Adipose tissue (tissue), 3 donors: ENCODE measurements around the gene CD38. TPM values are rescaled to one million over a fixed set of nuclear protein-coding genes. Genes with fewer than 3 reads are reported as not detected.

Experiments used
- polyA plus RNA-seq, 3 donors: library from polyadenylated mRNA; stranded (reverse); fragments of 200-250 nt; gene quantifications; one replicate each; pipeline ENCODE4 v1.2.3, GENCODE V29; 2013
- donor health status: healthy with polysubstance abuse.
- donor health status: Bipolar disorder and iron deficiency.
- donor health status: healthy.

The CD38 gene
- polyA plus RNA-seq, 3 donors: 0.94 to 4.7 (median 4.5) TPM

Other genes with a start within 250 kb of the CD38 start
- gene FBXL5, start 123.0 kb upstream of the CD38 start, polyA plus RNA-seq: 100 to 1,000 TPM in 1 of 3 donors, 10 to 100 TPM in 2; 26.3 to 100 (median 79.4) TPM
- gene FAM200B, start 96.5 kb upstream of the CD38 start, polyA plus RNA-seq: 10 to 100 TPM; 20.6 to 64.9 (median 42.6) TPM
- 10 to 100 TPM in 1 of 3 donors, 1 to 10 TPM in 2; 1.2 to 15.6 (median 8.0) TPM for gene BST1, start 75.3 kb upstream of the CD38 start, polyA plus RNA-seq
- gene FGFBP1, start 160.4 kb downstream of the CD38 start, polyA plus RNA-seq: 1 to 10 TPM in 1 of 3 donors, under 1 TPM in 1, not detected in 1; 0.09 to 1.6 TPM
- gene FGFBP2, start 184.8 kb downstream of the CD38 start, polyA plus RNA-seq: 10 to 100 TPM in 2 of 3 donors, under 1 TPM in 1; 0.20 to 38.1 (median 27.4) TPM